Stimulated activated CD8-positive, alpha-beta memory T cell treated with anti-CD3 and anti-CD28 coated beads, Interleukin-4, amount 100 ng/mL, for 24 hours (primary cell): Measurements from ENCODE around the gene ZBP1.

Source experiments
- DNase-seq: peaks from one replicate; pipeline ENCODE4 v3.0.0-alpha.2; 2020; ENCODE audit warnings: low read depth

The ZBP1 gene

GRCh38 chr20:57620274-57620990 is at the start of gene ZBP1:
Gene ZBP1, minus strand, starts transcription at chr20:57620426. Its CDS starts 131 bp downstream, at chr20:57620295.
- no peak for DNase-seq

GRCh38 chr20:57669632-57670031 is 49.4 kb upstream of the ZBP1 start:
- no peak for DNase-seq

- no peak for DNase-seq
These were observed 47.9 kb upstream of the ZBP1 start for GRCh38 chr20:57667924-57668782.

- no peak for DNase-seq
These were observed 47.2 kb upstream of the ZBP1 start for GRCh38 chr20:57667388-57667787.

GRCh38 chr20:57666834-57667157 is 46.6 kb upstream of the ZBP1 start:
- DNase-seq: no peak

- no peak for DNase-seq
These were observed 46.0 kb upstream of the ZBP1 start for GRCh38 chr20:57666106-57666833.

- no peak for DNase-seq
These were observed 45.4 kb upstream of the ZBP1 start for GRCh38 chr20:57665589-57665971.

GRCh38 chr20:57664924-57665588 is 44.8 kb upstream of the ZBP1 start:
- no peak for DNase-seq

GRCh38 chr20:57664476-57664875 is 44.2 kb upstream of the ZBP1 start:
- no peak for DNase-seq

- no peak for DNase-seq
These were observed 43.6 kb upstream of the ZBP1 start for GRCh38 chr20:57663681-57664451.

GRCh38 chr20:57663241-57663640 is 43.0 kb upstream of the ZBP1 start:
- no peak for DNase-seq

- DNase-seq: no peak
These were observed 42.4 kb upstream of the ZBP1 start for GRCh38 chr20:57662456-57663240.

GRCh38 chr20:57661746-57662455 is 41.7 kb upstream of the ZBP1 start:
- no peak for DNase-seq

GRCh38 chr20:57660922-57661745 is 40.9 kb upstream of the ZBP1 start:
- no peak for DNase-seq

GRCh38 chr20:57660181-57660921 is 40.1 kb upstream of the ZBP1 start:
- no peak for DNase-seq

- DNase-seq: no peak
These were observed 39.4 kb upstream of the ZBP1 start for GRCh38 chr20:57659517-57660180.

GRCh38 chr20:57658833-57659516 is 38.7 kb upstream of the ZBP1 start:
- no peak for DNase-seq
